DMS53 treated with DMSO at 0.1 percent for 48 hours (cell line): Measurements from ENCODE around the gene CLEC11A.
"Not testable (repeated sequence)": the region's sequence is repeated elsewhere in the genome, so short reads cannot be mapped to it uniquely, and the experiment has no call there.

Source experiments
- DNase-seq: peaks from one replicate; lab custom pipeline; 2025; ENCODE audit not compliant: unreplicated experiment; lab: John Stamatoyannopoulos, UW

CLEC11A gene

GRCh38 chr19:50721441-50722137 lies 1.6 kb upstream of the CLEC11A start:
- DNase-seq: no peak

- no peak for DNase-seq
Measured at GRCh38 chr19:50722201-50723013, 757 bp upstream of the CLEC11A start.

- DNase-seq: no peak
Measured at GRCh38 chr19:50723735-50724521, 764 bp downstream of the CLEC11A start.

GRCh38 chr19:50724522-50725217 lies 1.5 kb downstream of the CLEC11A start:
- DNase-seq: no peak

GRCh38 chr19:50725218-50725910 lies 2.2 kb downstream of the CLEC11A start:
- no peak for DNase-seq

- DNase-seq: no peak
Measured at GRCh38 chr19:50725911-50726230, 2.7 kb downstream of the CLEC11A start.

- no peak for DNase-seq
Measured at GRCh38 chr19:50728084-50728737, 5.0 kb downstream of the CLEC11A start.

- DNase-seq: no peak
Measured at GRCh38 chr19:50729894-50730293, 6.7 kb downstream of the CLEC11A start.

GRCh38 chr19:50735869-50736268 lies 12.7 kb downstream of the CLEC11A start:
- DNase-seq: no peak

GRCh38 chr19:50736338-50736737 lies 13.2 kb downstream of the CLEC11A start:
- no peak for DNase-seq

- no peak for DNase-seq
Measured at GRCh38 chr19:50739132-50739913, 16.2 kb downstream of the CLEC11A start.

GRCh38 chr19:50739914-50740426 lies 16.8 kb downstream of the CLEC11A start:
- no peak for DNase-seq

GRCh38 chr19:50741179-50741933 lies 18.2 kb downstream of the CLEC11A start:
- no peak for DNase-seq

GRCh38 chr19:50743537-50743936 lies 20.4 kb downstream of the CLEC11A start:
- DNase-seq: no peak

- DNase-seq: no peak
Measured at GRCh38 chr19:50745221-50745620, 22.1 kb downstream of the CLEC11A start.

GRCh38 chr19:50747141-50747540 lies 24.0 kb downstream of the CLEC11A start:
- DNase-seq: not testable (repeated sequence)

- DNase-seq: no peak
Measured at GRCh38 chr19:50749490-50749889, 26.3 kb downstream of the CLEC11A start.

GRCh38 chr19:50750010-50750409 lies 26.8 kb downstream of the CLEC11A start:
- no peak for DNase-seq
